ENCODE results near the gene LDAH.

The LDAH gene

DNA sequence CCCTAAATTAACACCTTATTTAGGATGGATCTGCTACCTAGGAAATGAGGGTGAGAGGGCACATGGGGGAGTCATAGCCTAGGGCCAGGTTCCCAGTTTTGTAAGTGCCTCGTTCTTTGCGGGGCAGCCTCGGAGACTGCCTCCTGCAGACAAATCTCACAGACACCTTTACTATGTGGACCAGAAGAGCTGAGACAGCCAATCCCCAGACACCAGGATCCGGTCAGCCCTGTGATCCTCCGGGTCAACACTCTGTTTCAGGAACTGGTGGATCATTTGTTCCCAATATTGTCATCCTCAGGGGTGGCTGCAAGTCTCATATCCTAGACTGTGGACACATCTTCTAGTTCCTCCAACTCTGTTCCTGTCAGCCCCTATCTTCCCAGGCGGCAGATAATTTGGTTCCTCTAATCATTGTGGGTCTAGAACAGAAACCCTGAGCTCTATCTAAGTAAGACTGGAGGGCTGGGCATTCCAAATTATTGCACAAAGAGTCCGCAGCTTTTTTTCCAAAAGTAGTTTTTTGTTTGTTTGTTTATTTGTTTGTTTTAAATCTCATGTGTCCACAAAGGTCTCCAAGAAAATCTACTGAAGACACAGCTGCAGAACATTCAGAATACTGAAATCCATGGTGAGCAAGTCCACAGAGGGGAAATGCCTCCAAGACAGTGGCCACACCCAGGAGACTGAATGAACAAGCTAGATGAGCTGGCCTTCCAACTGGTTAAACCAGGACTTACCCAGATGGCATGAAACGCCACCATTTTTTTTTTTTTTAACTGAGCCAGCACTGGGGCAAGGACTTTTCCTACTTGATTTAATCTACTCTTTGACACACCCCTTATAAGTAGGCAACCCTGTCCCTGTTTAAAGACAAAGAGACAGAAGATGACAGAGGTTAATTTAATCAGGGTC is 162.1 kb downstream of the LDAH start:
- Histone ChIP-seq H3K9me3 (ENCODE audit: control insufficient read depth, low read length) (no peaks in the 10 kb centered on the region), H2AFZ (no peak overlapping the region), H3K4me1 (no peaks in the 10 kb centered on the region), H3K4me3 (ENCODE audit: low read depth, low read length) (no peak overlapping the region), H3K27me3 (ENCODE audit: control insufficient read depth, insufficient read depth, low read length) (no peaks in the 10 kb centered on the region), H3K4me2 (ENCODE audit: low read length) (no peak overlapping the region), H3K9ac (no peak overlapping the region), H3K27ac (no peak overlapping the region), H3K36me3 (ENCODE audit: control insufficient read depth, insufficient read depth, low read length) (no peaks in the 10 kb centered on the region), H3K79me2 (no peaks in the 10 kb centered on the region)
- TF ChIP-seq, protein P1, sequence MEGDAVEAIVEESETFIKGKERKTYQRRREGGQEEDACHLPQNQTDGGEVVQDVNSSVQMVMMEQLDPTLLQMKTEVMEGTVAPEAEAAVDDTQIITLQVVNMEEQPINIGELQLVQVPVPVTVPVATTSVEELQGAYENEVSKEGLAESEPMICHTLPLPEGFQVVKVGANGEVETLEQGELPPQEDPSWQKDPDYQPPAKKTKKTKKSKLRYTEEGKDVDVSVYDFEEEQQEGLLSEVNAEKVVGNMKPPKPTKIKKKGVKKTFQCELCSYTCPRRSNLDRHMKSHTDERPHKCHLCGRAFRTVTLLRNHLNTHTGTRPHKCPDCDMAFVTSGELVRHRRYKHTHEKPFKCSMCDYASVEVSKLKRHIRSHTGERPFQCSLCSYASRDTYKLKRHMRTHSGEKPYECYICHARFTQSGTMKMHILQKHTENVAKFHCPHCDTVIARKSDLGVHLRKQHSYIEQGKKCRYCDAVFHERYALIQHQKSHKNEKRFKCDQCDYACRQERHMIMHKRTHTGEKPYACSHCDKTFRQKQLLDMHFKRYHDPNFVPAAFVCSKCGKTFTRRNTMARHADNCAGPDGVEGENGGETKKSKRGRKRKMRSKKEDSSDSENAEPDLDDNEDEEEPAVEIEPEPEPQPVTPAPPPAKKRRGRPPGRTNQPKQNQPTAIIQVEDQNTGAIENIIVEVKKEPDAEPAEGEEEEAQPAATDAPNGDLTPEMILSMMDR (IDR thresholded peaks at IDR 0.05): no peak

DNA sequence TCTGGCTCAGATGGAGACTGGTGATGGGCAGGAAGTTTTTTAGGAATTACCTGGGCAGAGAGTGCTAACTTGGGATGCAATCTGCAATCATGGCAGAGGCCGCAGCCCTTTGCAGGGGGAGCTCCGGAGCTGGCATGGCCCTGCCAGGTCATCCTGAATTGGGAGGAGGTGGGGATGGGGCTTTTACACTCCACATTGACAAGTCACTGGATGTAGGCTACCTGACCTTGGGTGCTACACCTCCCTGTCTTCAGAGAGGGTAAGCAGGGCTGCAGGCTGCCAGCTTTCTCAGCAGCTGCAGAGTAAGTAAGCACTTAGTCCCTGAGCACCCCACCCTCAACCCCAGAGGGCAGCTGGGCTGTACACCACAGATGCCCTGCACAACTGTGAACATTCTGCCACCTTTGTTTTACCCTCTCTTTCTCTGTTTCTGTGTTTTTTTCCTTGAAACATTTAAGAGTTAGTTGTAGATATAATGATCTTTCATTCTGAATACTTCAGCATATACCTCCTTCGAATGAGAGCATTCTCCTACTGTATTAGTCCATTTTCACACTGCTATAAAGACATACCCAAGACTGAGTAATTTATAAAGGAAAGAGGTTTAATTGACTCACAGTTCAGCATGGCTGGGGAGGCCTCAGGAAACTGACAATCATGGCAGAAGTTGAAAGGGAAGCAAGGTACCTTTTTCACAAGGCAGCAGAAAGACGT is 165.2 kb downstream of the LDAH start:
- Histone ChIP-seq H3K4me2 (ENCODE audit: low read length) (no peak overlapping the region), H3K27me3 (ENCODE audit: control insufficient read depth, insufficient read depth, low read length) (no peaks in the 10 kb centered on the region)

DNA sequence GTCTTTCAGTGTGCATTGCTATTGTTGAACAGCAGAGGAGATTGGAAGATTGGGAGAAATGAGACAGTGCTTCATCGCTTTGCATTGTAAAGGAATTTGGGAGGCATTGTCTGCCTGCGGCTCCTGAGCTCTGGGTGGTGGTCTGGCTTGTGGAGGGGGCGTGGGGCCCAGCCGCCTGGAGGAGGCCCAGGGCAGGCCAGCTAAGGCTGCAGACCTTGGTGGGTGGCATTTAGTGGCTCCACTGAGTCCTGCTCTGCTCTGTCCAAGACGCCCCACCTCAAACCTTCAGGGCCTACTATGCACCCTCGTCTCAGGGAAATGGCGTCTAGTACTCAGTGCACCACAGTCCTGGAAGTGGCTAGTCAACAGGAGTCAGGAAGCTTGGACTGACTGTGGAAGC is 166.3 kb downstream of the LDAH start:
- H3K79me2 ChIP-seq: no peaks in the 10 kb centered on the region
- no peaks in the 10 kb centered on the region for H3K27me3 ChIP-seq (ENCODE audit: control insufficient read depth, insufficient read depth, low read length)
- no peak overlapping the region for H3K4me3 ChIP-seq (ENCODE audit: low read depth, low read length)
- no peak overlapping the region for H3K27ac ChIP-seq
- TF ChIP-seq, protein P1 (IDR thresholded peaks at IDR 0.05): no peak
- H3K9me3 ChIP-seq (ENCODE audit: control insufficient read depth, low read length): no peaks in the 10 kb centered on the region
- H3K4me1 ChIP-seq: peaks cover 3% of the 10 kb centered on the region
- no peak overlapping the region for H2AFZ ChIP-seq
- H3K4me2 ChIP-seq (ENCODE audit: low read length): no peak overlapping the region
- no peaks in the 10 kb centered on the region for H3K36me3 ChIP-seq (ENCODE audit: control insufficient read depth, insufficient read depth, low read length)
- H3K9ac ChIP-seq: no peak overlapping the region

More for the DNA sequence above, 165.2 kb downstream of the LDAH start:
- H3K4me3 ChIP-seq (ENCODE audit: low read depth, low read length): no peak overlapping the region
- no peak overlapping the region for H3K9ac ChIP-seq
- H3K79me2 ChIP-seq: no peaks in the 10 kb centered on the region
- no peaks in the 10 kb centered on the region for H3K9me3 ChIP-seq (ENCODE audit: control insufficient read depth, low read length)
- H3K4me1 ChIP-seq: no peaks in the 10 kb centered on the region
- H3K36me3 ChIP-seq (ENCODE audit: control insufficient read depth, insufficient read depth, low read length): no peaks in the 10 kb centered on the region
- no peak overlapping the region for H3K27ac ChIP-seq
- no peak overlapping the region for H2AFZ ChIP-seq
- TF ChIP-seq, protein P1 (IDR thresholded peaks at IDR 0.05): no peak

DNA sequence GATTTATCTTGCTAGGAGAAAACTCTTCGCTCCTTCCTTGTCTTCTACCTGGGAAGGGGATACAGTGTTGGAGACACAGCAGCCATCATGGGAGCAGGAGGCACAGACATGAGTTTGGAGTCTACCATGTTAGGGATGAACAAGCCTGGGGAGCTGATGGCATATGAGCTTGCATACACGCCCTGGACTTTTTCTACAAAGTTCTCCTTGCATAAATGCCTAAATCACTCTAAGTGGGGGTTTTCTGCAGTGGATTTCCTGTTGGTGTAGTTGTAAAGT is 168.4 kb downstream of the LDAH start:
- no peaks in the 10 kb centered on the region for H3K9me3 ChIP-seq (ENCODE audit: control insufficient read depth, low read length)
- no peak overlapping the region for H3K4me3 ChIP-seq (ENCODE audit: low read depth, low read length)
- H2AFZ ChIP-seq: no peak overlapping the region
- H3K27ac ChIP-seq: no peak overlapping the region
- TF ChIP-seq, protein P1 (IDR thresholded peaks at IDR 0.05): no peak
- H3K4me2 ChIP-seq (ENCODE audit: low read length): no peak overlapping the region
- peaks cover 8% of the 10 kb centered on the region for H3K79me2 ChIP-seq
- no peak overlapping the region for H3K9ac ChIP-seq
- H3K27me3 ChIP-seq (ENCODE audit: control insufficient read depth, insufficient read depth, low read length): no peaks in the 10 kb centered on the region
- no peaks in the 10 kb centered on the region for H3K36me3 ChIP-seq (ENCODE audit: control insufficient read depth, insufficient read depth, low read length)
- peaks cover 15% of the 10 kb centered on the region for H3K4me1 ChIP-seq

All from parathyroid adenoma (tissue), 2 donors.